Fibroblast of lung (primary cell): ENCODE data around the gene NACA2. TPM values are rescaled to one million over a fixed set of nuclear protein-coding genes. Genes with fewer than 3 reads are reported as not detected.
"Not testable (repeated sequence)": the region's sequence is repeated elsewhere in the genome, so short reads cannot be mapped to it uniquely, and the experiment has no call there.

Experiments used
- DNase-seq, 2 donors: peaks; one replicate each; pipeline versions ENCODE4 v3.0.0 to v3.0.0-alpha.2; 2010; ENCODE audit warnings: low read depth in 2 of 2
- H2AFZ ChIP-seq: 2 replicates; pipeline ENCODE4 v1.5.1; 2012; ENCODE audit warnings: low read length, control low read depth, inconsistent platforms
- H3K27ac ChIP-seq: 2 replicates; pipeline ENCODE4 v1.5.1; 2011; ENCODE audit warnings: low read length, control low read depth; ENCODE audit not compliant: insufficient read depth
- H3K27me3 ChIP-seq: 2 replicates; pipeline ENCODE4 v1.5.1; 2011; ENCODE audit warnings: mild to moderate bottlenecking, low read length; ENCODE audit not compliant: control insufficient read depth, insufficient read depth
- H3K36me3 ChIP-seq: 2 replicates; pipeline ENCODE4 v1.5.1; 2011; ENCODE audit warnings: low read length; ENCODE audit not compliant: control insufficient read depth, insufficient read depth
- H3K4me1 ChIP-seq: 2 replicates; pipeline ENCODE4 v1.5.1; 2011; ENCODE audit warnings: low read length; ENCODE audit not compliant: control insufficient read depth, insufficient read depth; ENCODE audit errors: extremely low read depth
- H3K4me2 ChIP-seq: 2 replicates; pipeline ENCODE4 v1.5.1; 2011; ENCODE audit warnings: low read length, control low read depth; ENCODE audit not compliant: insufficient read depth; ENCODE audit errors: extremely low read depth
- H3K4me3 ChIP-seq, 4 experiments: fragments of 200-600 bp in 1 of 4; sonication (generic) in 1 of 4; replicated peaks in 1 of 4; 2 replicates each; pipeline ENCODE4 v1.5.1; 2011 to 2016; ENCODE audit warnings: low read length in 4 of 4, low read depth in 3 of 4, mild to moderate bottlenecking in 3 of 4, control low read depth in 2 of 4, inconsistent platforms in 1 of 4, mixed read lengths in 1 of 4; ENCODE audit not compliant: insufficient read depth in 1 of 4; ENCODE audit errors: control extremely low read depth in 1 of 4
- H3K79me2 ChIP-seq: 2 replicates; pipeline ENCODE4 v1.5.1; 2012; ENCODE audit warnings: mild to moderate bottlenecking, low read length, inconsistent platforms; ENCODE audit not compliant: control insufficient read depth, insufficient read depth
- H3K9ac ChIP-seq: 2 replicates; pipeline ENCODE4 v1.5.1; 2011; ENCODE audit warnings: mild to moderate bottlenecking, low read length, control low read depth; ENCODE audit not compliant: insufficient read depth
- H3K9me3 ChIP-seq: 2 replicates; pipeline ENCODE4 v1.5.1; 2012; ENCODE audit warnings: low read depth, low read length; ENCODE audit not compliant: control insufficient read depth, insufficient read depth
- H4K20me1 ChIP-seq: 2 replicates; pipeline ENCODE4 v1.5.1; 2011; ENCODE audit warnings: low read length; ENCODE audit not compliant: control insufficient read depth, insufficient read depth; ENCODE audit errors: extremely low read depth
- EZH2 ChIP-seq: IDR thresholded peaks from 2 replicates; pipeline ENCODE4 v1.5.1; 2012; ENCODE audit warnings: low read length, control low read depth, mild to moderate bottlenecking; ENCODE audit errors: missing control alignments
- polyA plus RNA-seq, 2 donors: library from polyadenylated mRNA; depleted of rRNA in 1 of 2; stranded (reverse) in 1 of 2; unstranded in 1 of 2; fragments of >200 nt; gene quantifications; 2 replicates each; pipeline ENCODE4 v1.2.1, GENCODE V29; 2011 to 2012; ENCODE audit warnings: missing spikeins in 1 of 2
- total RNA-seq: library from RNA; depleted of rRNA; stranded (reverse); fragments of >200 nt; gene quantifications from 2 replicates; pipeline ENCODE4 v1.2.1, GENCODE V29; 2014
- TF ChIP-seq, protein P1 (sequence below), 2 donors: IDR thresholded peaks in 1 of 2; conservative IDR thresholded peaks in 1 of 2; 1 replicate in 1 of 2; 2 replicates in 1 of 2; pipeline ENCODE4 v1.5.1; 2011 to 2012; ENCODE audit warnings: low read length in 2 of 2, control low read depth in 1 of 2, inconsistent platforms in 1 of 2, low read depth in 1 of 2, mild to moderate bottlenecking in 1 of 2

NACA2 gene
- total and polyA plus RNA-seq, 2 donors (not counting 1 experiment from before 2014, with no cell fraction given) = not detected

DNA sequence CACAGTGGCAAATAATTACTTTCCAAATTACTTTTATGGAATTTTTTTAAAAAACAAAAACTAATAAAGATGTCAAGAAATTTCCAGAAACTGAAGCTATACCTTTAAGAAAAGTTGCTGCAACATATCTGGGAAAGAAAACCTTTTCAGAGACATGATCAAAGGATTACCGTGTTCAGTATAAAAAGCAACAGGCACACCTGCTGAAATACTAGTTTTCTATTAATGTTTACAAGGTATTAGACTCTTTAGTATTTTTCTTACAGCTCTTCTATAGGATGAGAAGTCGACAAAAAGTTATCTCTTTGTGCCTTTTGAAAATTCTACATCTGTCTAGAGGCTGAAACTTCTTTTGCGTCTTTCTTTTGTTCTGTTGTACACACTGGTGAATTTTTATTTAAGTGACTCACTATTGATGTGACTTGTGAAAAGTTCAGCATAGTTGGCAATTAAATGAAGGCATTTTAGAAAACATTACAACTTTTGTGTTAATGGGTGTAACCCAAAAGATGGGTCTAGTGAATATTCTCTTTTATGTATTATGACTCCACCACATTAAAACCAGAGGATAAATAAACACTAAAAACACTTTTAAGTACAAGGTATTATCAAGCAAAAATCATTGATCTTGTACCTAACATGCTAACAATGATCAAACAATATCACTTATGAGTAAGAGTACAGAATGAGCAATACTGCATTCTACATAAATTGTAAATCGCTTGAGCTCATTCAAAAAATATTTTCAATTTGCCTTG is 23.8 kb downstream of the NACA2 start:
- no peaks in the 10 kb centered on the region for H3K27me3 ChIP-seq

DNA sequence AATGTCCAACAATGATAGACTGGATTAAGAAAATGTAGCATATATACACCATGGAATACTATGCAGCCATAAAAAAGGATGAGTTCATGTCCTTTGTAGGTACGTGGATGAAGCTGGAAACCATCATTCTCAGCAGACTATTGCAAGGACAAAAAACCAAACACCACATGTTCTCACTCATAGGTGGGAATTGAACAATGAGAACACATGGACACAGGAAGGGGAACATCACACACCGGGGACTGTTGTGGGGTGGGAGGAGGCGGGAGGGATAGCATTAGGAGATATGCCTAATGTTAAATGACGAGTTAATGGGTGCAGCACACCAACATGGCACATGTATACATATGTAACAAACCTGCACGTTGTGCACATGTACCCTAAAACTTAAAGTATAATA is 24.6 kb downstream of the NACA2 start:
- not testable (repeated sequence) for H3K36me3 ChIP-seq, H2AFZ ChIP-seq, H3K4me3 ChIP-seq

More for the DNA sequence above, 23.8 kb downstream of the NACA2 start:
- Histone ChIP-seq H3K9ac (no peak overlapping the region), H3K27ac (no peak overlapping the region), H3K4me2 (no peak overlapping the region), H4K20me1 (no peaks in the 10 kb centered on the region), H3K36me3 (no peaks in the 10 kb centered on the region), H3K79me2 (no peaks in the 10 kb centered on the region), H2AFZ (no peak overlapping the region), H3K4me3 (no peak overlapping the region), H3K4me1 (no peaks in the 10 kb centered on the region), H3K9me3 (no peaks in the 10 kb centered on the region)
- DNase-seq = no peak
- TF ChIP-seq, protein P1, sequence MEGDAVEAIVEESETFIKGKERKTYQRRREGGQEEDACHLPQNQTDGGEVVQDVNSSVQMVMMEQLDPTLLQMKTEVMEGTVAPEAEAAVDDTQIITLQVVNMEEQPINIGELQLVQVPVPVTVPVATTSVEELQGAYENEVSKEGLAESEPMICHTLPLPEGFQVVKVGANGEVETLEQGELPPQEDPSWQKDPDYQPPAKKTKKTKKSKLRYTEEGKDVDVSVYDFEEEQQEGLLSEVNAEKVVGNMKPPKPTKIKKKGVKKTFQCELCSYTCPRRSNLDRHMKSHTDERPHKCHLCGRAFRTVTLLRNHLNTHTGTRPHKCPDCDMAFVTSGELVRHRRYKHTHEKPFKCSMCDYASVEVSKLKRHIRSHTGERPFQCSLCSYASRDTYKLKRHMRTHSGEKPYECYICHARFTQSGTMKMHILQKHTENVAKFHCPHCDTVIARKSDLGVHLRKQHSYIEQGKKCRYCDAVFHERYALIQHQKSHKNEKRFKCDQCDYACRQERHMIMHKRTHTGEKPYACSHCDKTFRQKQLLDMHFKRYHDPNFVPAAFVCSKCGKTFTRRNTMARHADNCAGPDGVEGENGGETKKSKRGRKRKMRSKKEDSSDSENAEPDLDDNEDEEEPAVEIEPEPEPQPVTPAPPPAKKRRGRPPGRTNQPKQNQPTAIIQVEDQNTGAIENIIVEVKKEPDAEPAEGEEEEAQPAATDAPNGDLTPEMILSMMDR (conservative IDR thresholded peaks at IDR 0.05 in 1 of 2, IDR thresholded peaks at IDR 0.05 in 1 of 2; ENCODE audit: low read depth in 1 of 2, low read length in 2 of 2) = no peak
- TF ChIP-seq EZH2 = no peak

DNA sequence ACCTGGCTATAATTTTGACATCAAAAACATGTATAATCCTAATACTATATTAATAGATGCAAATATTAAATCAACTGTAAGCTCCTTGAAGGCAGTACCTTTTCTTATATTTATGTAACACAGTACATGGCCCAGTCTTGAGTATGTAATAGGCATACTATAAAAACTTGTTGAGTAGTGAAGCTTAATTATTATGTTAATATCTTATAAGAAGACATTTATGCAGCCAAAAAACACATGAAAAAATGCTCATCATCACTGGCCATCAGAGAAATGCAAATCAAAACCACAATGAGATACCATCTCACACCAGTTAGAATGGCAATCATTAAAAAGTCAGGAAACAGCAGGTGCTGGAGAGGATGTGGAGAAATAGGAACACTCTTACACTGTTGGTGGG is 25.2 kb downstream of the NACA2 start:
- H3K4me2 ChIP-seq, H3K9me3 ChIP-seq, H2AFZ ChIP-seq, H3K9ac ChIP-seq, H4K20me1 ChIP-seq, H3K27ac ChIP-seq, H3K4me3 ChIP-seq, H3K36me3 ChIP-seq, H3K27me3 ChIP-seq, DNase-seq, H3K79me2 ChIP-seq, H3K4me1 ChIP-seq: not testable (repeated sequence)

More for the DNA sequence above, 24.6 kb downstream of the NACA2 start:
- H3K4me1 ChIP-seq, H3K27ac ChIP-seq, H3K4me2 ChIP-seq, H3K9me3 ChIP-seq, H3K9ac ChIP-seq, H3K79me2 ChIP-seq, DNase-seq, H4K20me1 ChIP-seq, H3K27me3 ChIP-seq: not testable (repeated sequence)

DNA sequence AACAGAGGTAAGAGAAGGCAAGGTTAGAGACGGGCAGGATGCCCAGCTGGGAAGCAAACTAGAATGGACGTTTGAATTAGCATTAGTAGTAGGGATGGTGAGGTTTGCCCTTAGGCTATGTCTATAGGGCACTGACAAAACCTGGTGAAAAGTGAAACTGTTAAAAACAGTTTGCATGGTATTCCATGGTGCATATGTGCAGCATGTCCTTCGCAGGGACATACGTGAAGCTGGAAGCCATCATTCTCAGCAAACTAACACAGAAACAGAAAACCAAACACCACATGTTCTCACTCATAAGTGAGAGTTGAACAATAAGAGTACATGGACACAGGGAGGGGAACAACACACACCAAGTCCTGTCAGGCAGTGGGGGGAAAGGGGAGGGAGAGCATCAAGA is 25.8 kb downstream of the NACA2 start:
- Histone ChIP-seq H2AFZ (no peak overlapping the region), H3K79me2 (no peaks in the 10 kb centered on the region), H3K27me3 (no peaks in the 10 kb centered on the region), H4K20me1 (no peaks in the 10 kb centered on the region), H3K9me3 (no peaks in the 10 kb centered on the region), H3K27ac (no peak overlapping the region), H3K9ac (no peak overlapping the region), H3K4me1 (no peaks in the 10 kb centered on the region), H3K4me3 (no peak overlapping the region), H3K36me3 (no peaks in the 10 kb centered on the region), H3K4me2 (no peak overlapping the region)
- no peak for DNase-seq
- TF ChIP-seq, protein P1 (conservative IDR thresholded peaks at IDR 0.05 in 1 of 2, IDR thresholded peaks at IDR 0.05 in 1 of 2; ENCODE audit: low read depth in 1 of 2, low read length in 2 of 2) = no peak
- TF ChIP-seq EZH2 = no peak
